SU-DHL-6 (cell line): ENCODE measurements around the gene ADGRG1.
A peak's percentile ranks its signal among the peaks of the same experiment; 100 is the strongest.

ENCODE experiments used
- H2AFZ ChIP-seq: fragments of 200-600 bp; sonication (generic); 2 replicates; pipeline ENCODE4 v1.6.1; 2014; ENCODE audit warnings: low read depth, mild to moderate bottlenecking, moderate library complexity, mixed read lengths, antibody characterized with exemption, low read length; ENCODE audit not compliant: severe bottlenecking
- H3F3A ChIP-seq: fragments of 200-600 bp; shearing (Covaris generic); 2 replicates; pipeline ENCODE4 v1.6.0; 2016; ENCODE audit warnings: antibody characterized with exemption, mild to moderate bottlenecking; ENCODE audit not compliant: insufficient read depth
- H3K27ac ChIP-seq: fragments of 200-600 bp; sonication (generic); 2 replicates; pipeline ENCODE4 v1.5.1; 2016; ENCODE audit warnings: low read depth, mild to moderate bottlenecking, low read length, moderate library complexity, mixed read lengths
- H3K27me3 ChIP-seq: fragments of 200-600 bp; sonication (generic), shearing (Covaris generic); 2 replicates; pipeline ENCODE4 v1.6.0; 2014; ENCODE audit warnings: mild to moderate bottlenecking, low read length
- H3K36me3 ChIP-seq: fragments of 200-600 bp; sonication (generic); 2 replicates; pipeline ENCODE4 v1.6.1; 2014; ENCODE audit warnings: mild to moderate bottlenecking, low read length, mixed read lengths
- H3K4me2 ChIP-seq: fragments of 300-600, 200-600 bp; shearing (Covaris generic), sonication (generic); 2 replicates; pipeline ENCODE4 v1.6.0; 2014; ENCODE audit warnings: low read length, low read depth, mild to moderate bottlenecking; ENCODE audit not compliant: poor library complexity, severe bottlenecking
- H3K4me3 ChIP-seq: fragments of 200-600 bp; sonication (generic); 2 replicates; pipeline ENCODE4 v1.5.1; 2014; ENCODE audit warnings: antibody characterized with exemption, low read length, mild to moderate bottlenecking, mixed read lengths; ENCODE audit not compliant: insufficient read depth, poor library complexity, severe bottlenecking
- H3K79me2 ChIP-seq: fragments of 200-600 bp; sonication (generic); 2 replicates; pipeline ENCODE4 v1.6.1; 2014; ENCODE audit warnings: mild to moderate bottlenecking, low read length, moderate library complexity; ENCODE audit not compliant: insufficient read depth
- H3K9ac ChIP-seq: fragments of 200-600 bp; sonication (generic); 2 replicates; pipeline ENCODE4 v1.7.0; 2014; ENCODE audit warnings: mild to moderate bottlenecking, low read length
- H3K9me2 ChIP-seq: fragments of 200-600 bp; sonication (generic); replicated peaks from 2 replicates; pipeline ENCODE4 v1.6.1; 2014; ENCODE audit warnings: low read length; ENCODE audit not compliant: insufficient read depth
- H3K9me3 ChIP-seq: fragments of 200-600 bp; sonication (generic); 2 replicates; pipeline ENCODE4 v1.6.1; 2014; ENCODE audit warnings: low read length, mixed read lengths; ENCODE audit not compliant: insufficient read depth
- H4K20me1 ChIP-seq: fragments of 200-600 bp; sonication (generic); 2 replicates; pipeline ENCODE4 v1.6.1; 2014; ENCODE audit warnings: low read depth, mild to moderate bottlenecking, antibody characterized with exemption, low read length, moderate library complexity, mixed read lengths
- EZH2phosphoT487 ChIP-seq: fragments of 200-600 bp; sonication (generic), shearing (Covaris generic); conservative IDR thresholded peaks from 2 replicates; pipeline ENCODE4 v1.6.1; 2018; ENCODE audit warnings: mild to moderate bottlenecking, antibody characterized with exemption, low read length, moderate library complexity, mixed read lengths
- TF ChIP-seq, protein P1 (sequence below): fragments of 200-600 bp; sonication (generic); IDR thresholded peaks from one replicate; pipeline ENCODE4 v1.5.1; 2017; ENCODE audit warnings: antibody characterized with exemption, mild to moderate bottlenecking, low read length, moderate library complexity; ENCODE audit not compliant: insufficient read depth, poor library complexity, severe bottlenecking

The ADGRG1 gene

DNA sequence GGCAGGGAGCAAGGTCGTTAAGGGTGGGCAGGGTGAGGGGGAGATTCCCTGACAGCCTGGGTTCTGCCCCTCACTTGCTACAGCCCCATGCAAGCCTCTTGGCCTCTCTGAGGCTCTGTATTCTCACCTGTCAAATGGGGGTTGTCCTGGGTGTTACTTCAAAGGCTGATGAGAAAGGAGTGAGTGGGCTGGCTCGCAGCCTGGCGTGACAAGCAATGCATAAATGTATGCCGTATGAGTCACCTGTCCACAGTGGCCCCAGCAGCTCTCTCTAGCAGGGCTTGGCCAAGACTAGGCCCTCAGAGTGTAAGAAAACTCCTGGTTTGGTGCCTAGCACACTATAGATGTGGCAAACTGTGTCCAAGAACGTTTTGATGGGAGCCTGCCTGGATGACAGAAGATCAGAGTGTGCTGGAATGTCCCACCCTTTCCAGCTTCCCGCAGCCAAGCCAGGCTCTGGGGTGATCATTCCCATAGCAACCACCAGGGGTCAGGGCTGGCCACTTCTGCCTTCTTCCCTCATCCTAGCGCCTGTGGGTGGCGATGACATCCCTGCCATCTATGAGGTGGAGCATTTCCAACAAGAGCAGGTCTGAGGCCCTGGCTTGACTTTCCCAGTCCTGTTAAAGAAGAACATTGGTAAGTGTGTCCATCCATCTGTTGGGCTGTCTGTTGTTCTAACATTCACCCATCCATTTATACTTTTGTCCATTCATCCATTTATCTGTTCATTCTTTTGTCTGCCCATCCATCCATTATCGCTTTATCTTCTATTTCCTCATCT is 37.2 kb upstream of the ADGRG1 start:
- H3K4me3 ChIP-seq = no peak overlapping the region
- no peak for TF ChIP-seq EZH2phosphoT487
- TF ChIP-seq, protein P1, sequence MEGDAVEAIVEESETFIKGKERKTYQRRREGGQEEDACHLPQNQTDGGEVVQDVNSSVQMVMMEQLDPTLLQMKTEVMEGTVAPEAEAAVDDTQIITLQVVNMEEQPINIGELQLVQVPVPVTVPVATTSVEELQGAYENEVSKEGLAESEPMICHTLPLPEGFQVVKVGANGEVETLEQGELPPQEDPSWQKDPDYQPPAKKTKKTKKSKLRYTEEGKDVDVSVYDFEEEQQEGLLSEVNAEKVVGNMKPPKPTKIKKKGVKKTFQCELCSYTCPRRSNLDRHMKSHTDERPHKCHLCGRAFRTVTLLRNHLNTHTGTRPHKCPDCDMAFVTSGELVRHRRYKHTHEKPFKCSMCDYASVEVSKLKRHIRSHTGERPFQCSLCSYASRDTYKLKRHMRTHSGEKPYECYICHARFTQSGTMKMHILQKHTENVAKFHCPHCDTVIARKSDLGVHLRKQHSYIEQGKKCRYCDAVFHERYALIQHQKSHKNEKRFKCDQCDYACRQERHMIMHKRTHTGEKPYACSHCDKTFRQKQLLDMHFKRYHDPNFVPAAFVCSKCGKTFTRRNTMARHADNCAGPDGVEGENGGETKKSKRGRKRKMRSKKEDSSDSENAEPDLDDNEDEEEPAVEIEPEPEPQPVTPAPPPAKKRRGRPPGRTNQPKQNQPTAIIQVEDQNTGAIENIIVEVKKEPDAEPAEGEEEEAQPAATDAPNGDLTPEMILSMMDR = peak; percentile 53
- H4K20me1 ChIP-seq = no peaks in the 10 kb centered on the region
- no peaks in the 10 kb centered on the region for H3K79me2 ChIP-seq
- H2AFZ ChIP-seq = no peak overlapping the region
- H3K9ac ChIP-seq = no peak overlapping the region
- H3K27me3 ChIP-seq = no peaks in the 10 kb centered on the region
- no peaks in the 10 kb centered on the region for H3K36me3 ChIP-seq
- H3K9me2 ChIP-seq = no peaks in the 10 kb centered on the region
- no peaks in the 10 kb centered on the region for H3F3A ChIP-seq
- no peak overlapping the region for H3K27ac ChIP-seq
- H3K4me2 ChIP-seq = no peak overlapping the region
- H3K9me3 ChIP-seq = no peaks in the 10 kb centered on the region

DNA sequence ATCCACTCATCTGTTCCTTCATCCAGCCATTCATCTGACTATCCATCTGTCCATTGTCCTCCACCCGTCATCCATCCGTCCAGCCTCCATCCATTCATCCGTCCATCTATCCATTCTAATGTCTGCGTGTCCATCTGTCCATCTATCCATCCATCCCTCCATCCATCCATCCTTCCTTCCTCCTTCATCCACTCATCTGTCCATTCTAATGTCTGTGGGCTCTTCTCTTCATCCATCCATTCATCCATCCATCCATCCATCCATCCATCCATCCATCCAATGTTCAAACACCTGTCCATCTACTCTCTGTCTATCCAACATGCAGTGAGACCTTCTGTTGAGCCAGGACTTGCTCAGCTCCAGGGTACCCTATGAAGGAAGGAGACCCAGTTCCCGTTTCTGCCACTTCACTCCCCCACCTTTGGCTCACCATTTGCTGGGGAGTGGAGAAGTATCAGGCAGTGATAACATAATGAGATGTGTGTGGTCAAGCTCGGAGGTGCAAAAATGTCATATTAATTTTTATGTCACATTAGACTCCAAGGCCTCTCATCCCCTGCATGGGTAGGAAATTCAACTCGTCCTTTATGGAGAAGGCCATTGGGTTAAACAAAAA is 36.5 kb upstream of the ADGRG1 start:
- Histone ChIP-seq H3K4me2 (no peak overlapping the region), H3K79me2 (no peaks in the 10 kb centered on the region), H3K27me3 (no peaks in the 10 kb centered on the region), H3K9me2 (no peaks in the 10 kb centered on the region), H4K20me1 (no peaks in the 10 kb centered on the region), H3F3A (no peaks in the 10 kb centered on the region), H3K4me3 (no peak overlapping the region), H3K9ac (no peak overlapping the region), H3K27ac (no peak overlapping the region), H2AFZ (no peak overlapping the region), H3K9me3 (no peaks in the 10 kb centered on the region), H3K36me3 (no peaks in the 10 kb centered on the region)
- no peak for TF ChIP-seq EZH2phosphoT487
- TF ChIP-seq, protein P1 = no peak

DNA sequence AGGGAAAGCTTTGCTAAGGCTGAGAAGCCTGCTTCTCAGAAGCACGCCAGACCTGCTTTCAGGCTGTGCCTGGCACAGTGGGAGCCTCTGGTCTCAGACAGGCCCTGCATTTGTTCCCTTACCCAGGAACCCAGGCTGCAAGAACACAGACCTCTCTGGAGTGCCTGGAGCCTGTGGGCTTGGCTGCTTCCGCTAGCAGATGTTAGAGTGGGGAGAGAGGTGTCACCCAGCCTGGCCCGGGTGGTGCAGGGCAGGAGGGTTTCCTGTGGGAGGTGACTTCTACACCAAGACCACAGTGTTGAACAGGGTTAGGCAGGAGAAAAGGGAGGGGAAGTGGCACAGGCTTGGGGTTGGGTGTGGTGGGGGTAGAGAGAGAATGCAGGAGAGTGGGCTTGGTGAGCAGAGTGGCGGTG is 35.8 kb upstream of the ADGRG1 start:
- Histone ChIP-seq H4K20me1 (no peaks in the 10 kb centered on the region), H3K36me3 (no peaks in the 10 kb centered on the region), H2AFZ (no peak overlapping the region), H3F3A (no peaks in the 10 kb centered on the region), H3K9ac (no peak overlapping the region), H3K79me2 (no peaks in the 10 kb centered on the region), H3K27ac (no peak overlapping the region), H3K9me3 (no peaks in the 10 kb centered on the region), H3K9me2 (no peaks in the 10 kb centered on the region), H3K4me3 (no peak overlapping the region), H3K4me2 (no peak overlapping the region), H3K27me3 (no peaks in the 10 kb centered on the region)
- TF ChIP-seq, protein P1 = no peak
- no peak for TF ChIP-seq EZH2phosphoT487
